Caco-2 (cell line): Measurements from ENCODE around the gene OR51B6. TPM values are rescaled to one million over a fixed set of nuclear protein-coding genes. Genes with fewer than 3 reads are reported as not detected.

Source experiments
- BruUV-seq: library from RNA; stranded (reverse); fragments of 400-500 nt; replicated peaks from 2 replicates; lab custom pipeline; 2021; lab: Mats Ljungman, UMichigan
- CTCF ChIA-PET: fragments of 300-600 bp; sonication (Branson Sonifier 250); formaldehyde crosslinking; loops from one replicate; lab custom pipeline; 2022; ENCODE audit warnings: antibody characterized with exemption; lab: Charles Lee
- POLR2A ChIA-PET: fragments of 300-600 bp; sonication (Branson Sonifier 250); formaldehyde crosslinking; loops from one replicate; lab custom pipeline; 2022; ENCODE audit warnings: antibody characterized with exemption; lab: Charles Lee
- DNase-seq, 2 experiments: peaks; one replicate each; pipeline versions ENCODE4 v3.0.0 to v3.0.0-alpha.2; 2020 to 2022
- H3K27me3 ChIP-seq: replicated peaks from 2 replicates; pipeline ENCODE4 v1.6.0; 2011; ENCODE audit warnings: low read length; ENCODE audit not compliant: control insufficient read depth, insufficient read depth
- H3K36me3 ChIP-seq: 2 replicates; pipeline ENCODE4 v1.5.1; 2011; ENCODE audit warnings: low read length; ENCODE audit not compliant: control insufficient read depth, insufficient read depth
- H3K4me1 ChIP-seq: fragments of 250-450 bp; sonication (Bioruptor Pico); 2 replicates; pipeline ENCODE4 v1.5.1; 2020; ENCODE audit warnings: mild to moderate bottlenecking
- H3K4me3 ChIP-seq: 2 replicates; pipeline ENCODE4 v1.5.1; 2011; ENCODE audit warnings: low read depth, mild to moderate bottlenecking, control low read depth, low read length
- H3K9me3 ChIP-seq: fragments of 250-450 bp; sonication (Bioruptor Pico); 2 replicates; pipeline ENCODE4 v1.5.1; 2020; ENCODE audit warnings: mild to moderate bottlenecking, moderate library complexity
- H3K27ac Mint-ChIP-seq: one replicate; pipeline ENCODE4 v1.8.0; 2022; ENCODE audit warnings: mixed read lengths; ENCODE audit not compliant: unreplicated experiment
- H3K27me3 Mint-ChIP-seq: one replicate; pipeline ENCODE4 v1.8.0; 2022; ENCODE audit warnings: mixed read lengths; ENCODE audit not compliant: insufficient read depth, unreplicated experiment
- H3K36me3 Mint-ChIP-seq: one replicate; pipeline ENCODE4 v1.8.0; 2022; ENCODE audit warnings: mild to moderate bottlenecking, mixed read lengths; ENCODE audit not compliant: insufficient read depth, unreplicated experiment
- H3K4me1 Mint-ChIP-seq: one replicate; pipeline ENCODE4 v1.8.0; 2022; ENCODE audit warnings: low read depth, mixed read lengths; ENCODE audit not compliant: unreplicated experiment
- H3K4me3 Mint-ChIP-seq: one replicate; pipeline ENCODE4 v1.8.0; 2022; ENCODE audit warnings: mild to moderate bottlenecking, moderate library complexity, mixed read lengths; ENCODE audit not compliant: unreplicated experiment
- H3K9me3 Mint-ChIP-seq: one replicate; pipeline ENCODE4 v1.8.0; 2022; ENCODE audit warnings: mixed read lengths; ENCODE audit not compliant: unreplicated experiment
- CTCF ChIP-seq, 2 experiments: fragments of 200-600 bp in 1 of 2; IDR thresholded peaks; 1 replicate in 1 of 2; 2 replicates in 1 of 2; pipeline versions ENCODE4 v1.5.1 to v1.8.0; 2011 to 2022; ENCODE audit warnings: antibody characterized with exemption in 1 of 2, control low read depth in 1 of 2, inconsistent platforms in 1 of 2, low read depth in 1 of 2, low read length in 1 of 2, mild to moderate bottlenecking in 1 of 2, moderate library complexity in 1 of 2; ENCODE audit not compliant: insufficient read depth in 1 of 2, severe bottlenecking in 1 of 2, unreplicated experiment in 1 of 2
- intact Hi-C: fragments of 100-400 bp; cut with micrococcal nuclease; formaldehyde crosslinking; loops from one replicate; pipeline ENCODE4 v1.10.0; 2022; ENCODE audit not compliant: unreplicated experiment
- total RNA-seq: library from RNA; stranded (reverse); gene quantifications from 2 replicates; pipeline ENCODE4 v1.2.3, GENCODE V29; 2022

Gene OR51B6
- total RNA-seq, 1 experiment from 2014 or later = not detected

GRCh38 chr11:5380740-5381342 lies 29.5 kb downstream of the OR51B6 start:
- no peaks in the 10 kb centered on the region for H3K4me1 Mint-ChIP-seq
- no peaks in the 10 kb centered on the region for H3K36me3 Mint-ChIP-seq
- Histone ChIP-seq H3K4me1 (no peaks in the 10 kb centered on the region), H3K9me3 (no peaks in the 10 kb centered on the region), H3K4me3 (no peak overlapping the region), H3K36me3 (no peaks in the 10 kb centered on the region), H3K27me3 (no peaks in the 10 kb centered on the region)
- H3K9me3 Mint-ChIP-seq = no peaks in the 10 kb centered on the region
- no peak overlapping the region for H3K4me3 Mint-ChIP-seq
- intact Hi-C loops = loop anchor here (1.0 kb wide), 3 partner anchors 177 to 755 kb away; no protein-coding TSS in a partner anchor
- ChIA-PET POLR2A (no interaction called here), CTCF (no interaction called here)
- peak; percentile 71 to 73 for DNase-seq
- H3K27ac Mint-ChIP-seq = no peak overlapping the region
- peaks cover 6% of the 10 kb centered on the region for H3K27me3 Mint-ChIP-seq
- BruUV-seq = no TSS peak
- TF ChIP-seq CTCF (IDR thresholded peaks at IDR 0.05; ENCODE audit: insufficient read depth in 1 of 2, low read depth in 1 of 2, low read length in 1 of 2, severe bottlenecking in 1 of 2, unreplicated experiment in 1 of 2) = peak; percentile 78 to 92

DNA sequence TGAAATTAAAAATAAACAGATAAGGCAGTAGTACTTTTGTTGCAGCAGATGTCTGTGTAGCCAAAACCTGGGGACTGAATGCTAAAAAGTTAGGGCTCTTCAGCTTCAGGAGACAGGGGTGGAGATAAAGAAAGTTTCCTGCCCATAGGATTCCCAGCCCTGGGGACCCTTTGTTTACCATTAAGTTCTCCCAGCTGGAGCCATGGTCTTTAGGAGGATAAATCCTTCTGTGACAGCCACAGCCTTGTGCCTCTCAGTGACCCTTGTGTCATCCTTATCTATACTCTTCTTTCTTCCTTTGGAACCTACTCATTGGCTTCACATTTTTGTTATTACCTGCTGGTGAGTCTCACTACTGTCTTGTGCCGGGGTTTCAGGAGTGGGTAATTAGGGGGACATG lies 32.3 kb downstream of the OR51B6 start, which contains the start of gene OR51M1:
Gene OR51M1, plus strand, starts transcription at position 237 of the 400 bp plus-strand sequence. CDS start 5,587 bp downstream, outside the sequence.
- Histone ChIP-seq H3K4me3 (no peak within 1 kb of the TSS), H3K27me3 (no peaks in the 10 kb centered on the region), H3K36me3 (no peaks in the 10 kb centered on the region), H3K4me1 (no peaks in the 10 kb centered on the region), H3K9me3 (no peaks in the 10 kb centered on the region)
- no peaks in the 10 kb centered on the region for H3K36me3 Mint-ChIP-seq
- no peaks in the 10 kb centered on the region for H3K4me1 Mint-ChIP-seq
- peaks cover 2% of the 10 kb centered on the region for H3K27me3 Mint-ChIP-seq
- ChIA-PET POLR2A (no interaction called here), CTCF (no interaction called here)
- no peak for DNase-seq
- no peak for TF ChIP-seq CTCF (IDR thresholded peaks at IDR 0.05; ENCODE audit: insufficient read depth in 1 of 2, low read depth in 1 of 2, low read length in 1 of 2, severe bottlenecking in 1 of 2, unreplicated experiment in 1 of 2)
- H3K27ac Mint-ChIP-seq = no peak within 1 kb of the TSS
- no TSS peak for BruUV-seq
- no peaks in the 10 kb centered on the region for H3K9me3 Mint-ChIP-seq
- no peak within 1 kb of the TSS for H3K4me3 Mint-ChIP-seq
- intact Hi-C loops = no loop called here

GRCh38 chr11:5384335-5384734 lies 33.0 kb downstream of the OR51B6 start:
- no peaks in the 10 kb centered on the region for H3K4me1 ChIP-seq
- no peaks in the 10 kb centered on the region for H3K27me3 ChIP-seq
- no peak for DNase-seq
- no peak for TF ChIP-seq CTCF (IDR thresholded peaks at IDR 0.05; ENCODE audit: insufficient read depth in 1 of 2, low read depth in 1 of 2, low read length in 1 of 2, severe bottlenecking in 1 of 2, unreplicated experiment in 1 of 2)
- Mint-ChIP-seq H3K27ac (no peak overlapping the region), H3K9me3 (no peaks in the 10 kb centered on the region), H3K4me3 (no peak overlapping the region), H3K4me1 (no peaks in the 10 kb centered on the region), H3K36me3 (no peaks in the 10 kb centered on the region), H3K27me3 (peaks cover 2% of the 10 kb centered on the region)
- H3K9me3 ChIP-seq = no peaks in the 10 kb centered on the region
- CTCF ChIA-PET = interaction anchor here (0.8 kb wide), 1 partner anchor 174 kb away, joined by 3 read pairs; no protein-coding TSS in a partner anchor
- intact Hi-C loops = no loop called here
- H3K4me3 ChIP-seq = no peak overlapping the region
- no TSS peak for BruUV-seq
- no peaks in the 10 kb centered on the region for H3K36me3 ChIP-seq
- POLR2A ChIA-PET = no interaction called here
